Measurements from ENCODE around the gene ARNT2. TPM values are rescaled to one million over a fixed set of nuclear protein-coding genes. Genes with fewer than 3 reads are reported as not detected.
"Not testable (repeated sequence)": the region's sequence is repeated elsewhere in the genome, so short reads cannot be mapped to it uniquely, and the experiment has no call there.

Gene ARNT2
- total and polyA plus RNA-seq, 4 experiments from 2014 or later, result not detected

DNA sequence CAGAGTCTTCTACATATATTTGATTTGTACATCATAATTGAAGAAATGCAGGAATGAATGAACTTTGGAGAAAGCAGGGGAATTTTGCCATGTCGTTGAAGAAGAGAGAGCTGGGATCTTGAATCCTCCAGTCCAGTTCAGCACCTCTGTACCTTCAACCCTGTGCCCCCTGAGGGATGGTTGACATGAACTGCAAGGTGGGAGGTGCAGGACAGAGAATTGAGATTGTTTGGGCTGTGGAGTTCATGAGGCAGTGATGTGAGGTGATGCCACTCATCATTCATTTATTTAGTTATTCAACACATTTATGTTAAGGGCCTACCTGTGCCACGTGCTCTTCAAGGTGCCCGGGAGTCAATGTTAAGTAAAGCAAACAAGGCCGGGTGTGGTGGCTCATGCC lies 104.6 kb downstream of the ARNT2 start:
- Histone ChIP-seq H3K27me3 (ENCODE audit: insufficient read depth, low read length) (no peaks in the 10 kb centered on the region), H3K27ac (ENCODE audit: low read depth, low read length) (no peak overlapping the region), H3K9me3 (ENCODE audit: control insufficient read depth in 1 of 2, low read length in 2 of 2) (no peaks in the 10 kb centered on the region), H3K4me3 (ENCODE audit: low read length in 2 of 2) (no peak overlapping the region), H3K4me1 (ENCODE audit: insufficient read depth, low read length) (no peaks in the 10 kb centered on the region), H3K36me3 (ENCODE audit: insufficient read depth, low read length) (no peaks in the 10 kb centered on the region)
- CTCF ChIA-PET (ENCODE audit: partially characterized antibody), result no interaction called here
- Mint-ChIP-seq H3K27ac (no peak overlapping the region), H3K36me3 (no peaks in the 10 kb centered on the region), H3K27me3 (peaks cover 3 to 8% of the 10 kb centered on the region in 2 donors), H3K4me1 (no peaks in the 10 kb centered on the region), H3K9me3 (peaks cover 0 to 12% (median 0%) of the 10 kb centered on the region in 8 donors), H3K4me3 (no peak overlapping the region)
- no peak for DNase-seq
- POLR2A ChIA-PET (ENCODE audit: partially characterized antibody), result no interaction called here
- intact Hi-C loops (cut with micrococcal nuclease), result no loop called here

DNA sequence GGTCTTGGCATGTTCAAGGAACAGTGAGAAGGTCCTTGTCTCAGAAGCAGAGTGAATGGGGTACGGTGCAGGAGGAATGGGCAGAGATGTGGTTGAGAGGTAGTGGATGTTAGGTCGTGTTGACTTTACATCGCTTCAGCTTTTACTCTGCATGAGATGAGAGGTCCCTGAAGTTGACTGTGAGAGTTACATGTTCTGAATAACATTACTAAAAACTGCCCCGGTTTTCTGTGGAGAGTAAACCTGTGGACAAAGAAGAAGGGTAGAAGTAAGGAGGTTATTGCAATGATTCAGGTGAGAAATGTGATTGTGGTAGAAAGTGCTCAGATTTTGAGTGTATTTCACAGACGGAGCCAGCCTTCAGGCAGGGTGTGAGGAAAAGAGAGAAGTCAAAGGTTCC lies 105.6 kb downstream of the ARNT2 start:
- DNase-seq, result no peak
- Histone ChIP-seq H3K27me3 (ENCODE audit: insufficient read depth, low read length) (no peaks in the 10 kb centered on the region), H3K27ac (ENCODE audit: low read depth, low read length) (no peak overlapping the region), H3K4me1 (ENCODE audit: insufficient read depth, low read length) (no peaks in the 10 kb centered on the region), H3K4me3 (ENCODE audit: low read length in 2 of 2) (no peak overlapping the region), H3K36me3 (ENCODE audit: insufficient read depth, low read length) (no peaks in the 10 kb centered on the region), H3K9me3 (ENCODE audit: control insufficient read depth in 1 of 2, low read length in 2 of 2) (no peaks in the 10 kb centered on the region)
- ChIA-PET CTCF (ENCODE audit: partially characterized antibody) (no interaction called here), POLR2A (ENCODE audit: partially characterized antibody) (no interaction called here)
- H3K36me3 Mint-ChIP-seq, result no peaks in the 10 kb centered on the region
- peaks cover 3 to 8% of the 10 kb centered on the region in 2 donors for H3K27me3 Mint-ChIP-seq
- intact Hi-C loops (cut with micrococcal nuclease), result no loop called here
- no peaks in the 10 kb centered on the region for H3K4me1 Mint-ChIP-seq
- no peak overlapping the region for H3K4me3 Mint-ChIP-seq
- H3K9me3 Mint-ChIP-seq, result peaks cover 0 to 5% (median 0%) of the 10 kb centered on the region in 8 donors
- no peak overlapping the region for H3K27ac Mint-ChIP-seq

- H3K4me1 ChIP-seq (ENCODE audit: insufficient read depth, low read length); H3K9me3 ChIP-seq (ENCODE audit: control insufficient read depth in 1 of 2, low read length in 2 of 2); DNase-seq; intact Hi-C loops (cut with micrococcal nuclease); H3K4me3 Mint-ChIP-seq; POLR2A ChIA-PET (ENCODE audit: partially characterized antibody); H3K9me3 Mint-ChIP-seq; H3K4me3 ChIP-seq (ENCODE audit: low read length in 2 of 2); H3K27ac Mint-ChIP-seq; H3K4me1 Mint-ChIP-seq; CTCF ChIA-PET (ENCODE audit: partially characterized antibody); H3K27me3 Mint-ChIP-seq; H3K27ac ChIP-seq (ENCODE audit: low read depth, low read length); H3K36me3 ChIP-seq (ENCODE audit: insufficient read depth, low read length); H3K27me3 ChIP-seq (ENCODE audit: insufficient read depth, low read length); H3K36me3 Mint-ChIP-seq: not testable (repeated sequence)
These were observed 106.8 kb downstream of the ARNT2 start for GRCh38 chr15:80510985-80511384.

DNA sequence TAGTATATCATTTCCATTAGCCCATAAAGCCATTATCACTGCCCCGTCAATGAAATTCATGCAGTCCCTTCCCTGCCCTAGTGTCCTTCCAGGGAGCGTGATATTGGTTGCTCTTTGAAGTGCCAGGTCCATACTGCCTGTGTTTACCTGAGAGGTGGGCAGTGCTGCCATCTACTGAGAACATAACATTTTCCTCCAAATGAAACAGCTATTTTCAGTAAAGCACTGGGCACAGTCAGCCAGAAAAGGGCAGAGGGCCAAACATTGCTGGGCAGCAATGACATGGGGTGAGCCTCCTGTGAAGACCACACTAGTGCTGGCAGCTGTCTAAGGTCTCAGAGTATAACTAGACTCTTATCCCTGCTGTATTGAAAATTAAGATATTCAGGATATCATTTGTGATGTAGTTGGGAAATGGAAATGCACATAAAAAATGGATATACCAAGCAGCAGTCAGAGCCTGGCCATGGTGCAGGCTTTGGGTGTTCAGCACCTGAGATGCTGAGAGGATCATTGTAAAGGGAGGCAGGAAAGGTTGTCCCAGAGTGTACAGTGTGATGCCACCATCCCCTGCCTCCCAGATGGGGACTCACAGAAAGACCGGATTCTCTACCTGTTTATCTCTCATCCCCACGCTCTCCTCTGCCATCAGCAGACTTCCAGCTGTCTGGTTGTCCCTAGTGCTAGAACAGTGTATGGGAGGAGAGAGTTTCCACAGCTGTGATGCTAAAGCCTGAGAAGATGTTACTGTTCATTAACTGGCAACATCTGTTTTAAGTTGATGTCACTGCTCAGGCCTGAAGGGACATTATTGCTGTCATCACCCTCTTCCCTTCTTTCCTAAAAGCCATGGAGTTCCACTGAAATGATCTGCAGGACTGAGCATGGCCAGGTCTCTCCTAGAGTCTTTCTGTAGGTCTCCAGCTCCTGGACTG lies 108.8 kb downstream of the ARNT2 start:
- Mint-ChIP-seq H3K36me3 (no peaks in the 10 kb centered on the region), H3K27me3 (peaks cover 3 to 8% of the 10 kb centered on the region in 2 donors), H3K27ac (no peak overlapping the region), H3K4me3 (no peak overlapping the region), H3K9me3 (peaks cover 0 to 24% (median 15%) of the 10 kb centered on the region in 8 donors), H3K4me1 (no peaks in the 10 kb centered on the region)
- no peak for DNase-seq
- ChIA-PET CTCF (ENCODE audit: partially characterized antibody) (no interaction called here), POLR2A (ENCODE audit: partially characterized antibody) (no interaction called here)
- Histone ChIP-seq H3K27me3 (ENCODE audit: insufficient read depth, low read length) (no peaks in the 10 kb centered on the region), H3K4me1 (ENCODE audit: insufficient read depth, low read length) (no peaks in the 10 kb centered on the region), H3K4me3 (ENCODE audit: low read length in 2 of 2) (no peak overlapping the region), H3K27ac (ENCODE audit: low read depth, low read length) (no peak overlapping the region), H3K36me3 (ENCODE audit: insufficient read depth, low read length) (no peaks in the 10 kb centered on the region), H3K9me3 (ENCODE audit: control insufficient read depth in 1 of 2, low read length in 2 of 2) (no peaks in the 10 kb centered on the region)
- intact Hi-C loops (cut with micrococcal nuclease), result no loop called here

DNA sequence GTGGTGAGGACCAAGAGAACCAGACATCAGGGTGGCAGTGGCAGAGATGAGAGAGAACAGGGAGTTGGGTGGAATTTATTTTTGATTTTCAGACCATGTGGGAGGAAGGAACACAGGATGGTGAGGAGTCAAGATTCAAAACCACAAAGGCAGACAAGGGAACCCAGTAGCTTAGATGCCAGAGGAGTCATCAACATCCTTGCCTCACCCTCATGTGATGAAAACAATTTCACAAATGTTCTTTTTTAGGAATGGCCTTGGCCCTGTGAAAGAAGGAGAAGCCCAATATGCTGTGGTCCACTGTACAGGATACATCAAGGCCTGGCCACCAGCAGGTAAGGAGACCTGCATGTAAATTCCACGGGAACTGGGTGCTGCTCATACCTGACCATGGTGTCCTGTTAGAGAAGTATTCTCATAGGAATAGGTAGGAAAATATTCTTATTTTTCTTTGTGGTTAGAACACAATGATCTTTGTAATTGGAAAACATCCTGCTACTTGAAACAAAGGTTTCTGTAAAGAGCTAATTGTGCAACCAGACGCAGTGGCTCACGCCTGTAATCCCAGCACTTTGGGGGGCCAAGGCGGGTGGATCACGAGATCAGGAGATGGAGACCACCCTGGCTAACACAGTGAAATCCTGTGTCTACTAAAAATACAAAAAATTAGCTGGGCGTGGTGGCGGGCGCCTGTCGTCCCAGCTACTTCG lies 110.0 kb downstream of the ARNT2 start:
- Histone ChIP-seq H3K36me3 (ENCODE audit: insufficient read depth, low read length) (no peaks in the 10 kb centered on the region), H3K27ac (ENCODE audit: low read depth, low read length) (no peak overlapping the region), H3K27me3 (ENCODE audit: insufficient read depth, low read length) (no peaks in the 10 kb centered on the region), H3K4me3 (ENCODE audit: low read length in 2 of 2) (no peak overlapping the region), H3K4me1 (ENCODE audit: insufficient read depth, low read length) (no peaks in the 10 kb centered on the region), H3K9me3 (ENCODE audit: control insufficient read depth in 1 of 2, low read length in 2 of 2) (no peaks in the 10 kb centered on the region)
- intact Hi-C loops (cut with micrococcal nuclease), result no loop called here
- POLR2A ChIA-PET (ENCODE audit: partially characterized antibody), result no interaction called here
- Mint-ChIP-seq H3K27ac (no peak overlapping the region), H3K4me1 (no peaks in the 10 kb centered on the region), H3K4me3 (no peak overlapping the region), H3K9me3 (peaks cover 0 to 24% (median 15%) of the 10 kb centered on the region in 8 donors), H3K27me3 (peaks cover 3 to 10% of the 10 kb centered on the region in 2 donors), H3K36me3 (no peaks in the 10 kb centered on the region)
- CTCF ChIA-PET (ENCODE audit: partially characterized antibody), result no interaction called here
- no peak for DNase-seq

GRCh38 chr15:80517290-80517689 lies 113.1 kb downstream of the ARNT2 start:
- Mint-ChIP-seq H3K27me3 (peaks cover 2 to 7% of the 10 kb centered on the region in 2 donors), H3K4me1 (no peaks in the 10 kb centered on the region), H3K4me3 (no peak overlapping the region), H3K36me3 (no peaks in the 10 kb centered on the region), H3K27ac (no peak overlapping the region), H3K9me3 (peaks cover 0 to 20% (median 15%) of the 10 kb centered on the region in 8 donors)
- H3K4me1 ChIP-seq (ENCODE audit: insufficient read depth, low read length), result no peaks in the 10 kb centered on the region
- no peaks in the 10 kb centered on the region for H3K27me3 ChIP-seq (ENCODE audit: insufficient read depth, low read length)
- no peak overlapping the region for H3K27ac ChIP-seq (ENCODE audit: low read depth, low read length)
- CTCF ChIA-PET (ENCODE audit: partially characterized antibody), result no interaction called here
- H3K36me3 ChIP-seq (ENCODE audit: insufficient read depth, low read length), result no peaks in the 10 kb centered on the region
- POLR2A ChIA-PET (ENCODE audit: partially characterized antibody), result no interaction called here
- no peak for DNase-seq
- intact Hi-C loops (cut with micrococcal nuclease), result no loop called here
- H3K9me3 ChIP-seq (ENCODE audit: control insufficient read depth in 1 of 2, low read length in 2 of 2), result no peaks in the 10 kb centered on the region
- no peak overlapping the region for H3K4me3 ChIP-seq (ENCODE audit: low read length in 2 of 2)

DNA sequence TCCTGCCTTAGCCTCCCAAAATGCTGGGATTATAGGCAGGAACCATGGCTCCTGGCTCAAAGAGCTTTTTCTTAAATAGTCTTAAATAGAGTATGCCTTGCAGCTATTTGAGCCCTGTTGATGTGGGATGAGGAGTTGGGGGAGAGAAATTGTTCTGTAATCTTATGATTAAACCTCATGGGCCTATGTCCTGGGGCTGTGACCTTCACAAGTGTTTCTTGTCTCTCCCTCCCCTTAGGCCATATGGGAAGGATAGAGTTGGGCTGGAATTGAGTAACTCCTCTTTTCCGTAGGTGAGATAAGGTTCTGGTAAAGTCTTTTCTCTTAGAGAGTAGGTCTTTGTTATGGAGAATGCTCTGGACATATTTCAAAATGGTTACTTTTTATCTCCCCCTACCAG lies 114.3 kb downstream of the ARNT2 start:
- intact Hi-C loops (cut with micrococcal nuclease), result no loop called here
- Mint-ChIP-seq H3K4me1 (no peaks in the 10 kb centered on the region), H3K4me3 (no peak overlapping the region), H3K36me3 (no peaks in the 10 kb centered on the region), H3K27ac (no peak overlapping the region), H3K27me3 (peaks cover 7% of the 10 kb centered on the region in 2 donors), H3K9me3 (peaks cover 0 to 23% (median 15%) of the 10 kb centered on the region in 8 donors)
- CTCF ChIA-PET (ENCODE audit: partially characterized antibody), result no interaction called here
- H3K4me3 ChIP-seq (ENCODE audit: low read length in 2 of 2), result no peak overlapping the region
- POLR2A ChIA-PET (ENCODE audit: partially characterized antibody), result no interaction called here
- DNase-seq, result no peak
- H3K9me3 ChIP-seq (ENCODE audit: control insufficient read depth in 1 of 2, low read length in 2 of 2), result no peaks in the 10 kb centered on the region
- no peaks in the 10 kb centered on the region for H3K27me3 ChIP-seq (ENCODE audit: insufficient read depth, low read length)
- H3K4me1 ChIP-seq (ENCODE audit: insufficient read depth, low read length), result no peaks in the 10 kb centered on the region
- no peak overlapping the region for H3K27ac ChIP-seq (ENCODE audit: low read depth, low read length)
- H3K36me3 ChIP-seq (ENCODE audit: insufficient read depth, low read length), result no peaks in the 10 kb centered on the region
